Adrenal gland (tissue), 12 donors: ENCODE data around the gene TMEM41B. TPM values are rescaled to one million over a fixed set of nuclear protein-coding genes. Genes with fewer than 3 reads are reported as not detected.

Source experiments
- DNase-seq, 7 donors: peaks; one replicate each; pipeline ENCODE4 v3.0.0-alpha.2; 2019 to 2020
- H3K27ac ChIP-seq, 5 donors: fragments of 200-600 bp; sonication (generic) in 4 of 5; 1 replicate in 3 of 5; 2 replicates in 2 of 5; pipeline versions ENCODE4 v1.5.1 to v1.8.0; 2016 to 2020; ENCODE audit warnings: mild to moderate bottlenecking in 1 of 5
- H3K27me3 ChIP-seq: fragments of 200-600 bp; 2 replicates; pipeline ENCODE4 v1.8.0; 2021
- H3K36me3 ChIP-seq, 2 donors: fragments of 200-600 bp; replicated peaks in 1 of 2; 1 replicate in 1 of 2; 2 replicates in 1 of 2; pipeline versions ENCODE4 v1.5.1 to v1.8.0; 2018 to 2022
- H3K4me1 ChIP-seq, 2 donors: fragments of 200-600 bp; replicated peaks in 1 of 2; 1 replicate in 1 of 2; 2 replicates in 1 of 2; pipeline versions ENCODE4 v1.5.1 to v1.8.0; 2018 to 2021
- H3K4me3 ChIP-seq, 4 donors: fragments of 200-600 bp; sonication (generic) in 3 of 4; one replicate each; pipeline ENCODE4 v1.5.1; 2016 to 2018
- H3K9me3 ChIP-seq, 3 donors: fragments of 200-600 bp; sonication (generic) in 1 of 3; replicated peaks in 1 of 3; 1 replicate in 2 of 3; 2 replicates in 1 of 3; pipeline versions ENCODE4 v1.5.1 to v1.8.0; 2016 to 2021
- CTCF ChIP-seq, 6 experiments: fragments of 450-650 bp in 4 of 6; fragments of 200-600 bp in 2 of 6; sonication (generic) in 1 of 6; IDR thresholded peaks; 1 replicate in 5 of 6; 2 replicates in 1 of 6; pipeline versions ENCODE4 v1.5.1 to v1.8.0; 2016 to 2021; ENCODE audit warnings: antibody characterized with exemption in 6 of 6, mild to moderate bottlenecking in 2 of 6, moderate library complexity in 1 of 6
- POLR2A ChIP-seq, 2 donors: fragments of 450-650 bp; IDR thresholded peaks; one replicate each; pipeline ENCODE4 v1.6.1; 2017; ENCODE audit warnings: antibody characterized with exemption in 2 of 2, mild to moderate bottlenecking in 2 of 2, moderate library complexity in 1 of 2
- WGBS, 4 donors: extraction: QIAGEN DNeasy Blood & Tissue Kit in 2 of 4; methylation state at CpG; one replicate each; pipeline versions ENCODE4 v1.1.5 to v1.1.7; 2013 to 2017; 5-methylcytosine and 5-hydroxymethylcytosine counted together
- intact Hi-C, 2 donors: fragments of 100-400 bp; cut with DNase I; formaldehyde crosslinking; loops; one replicate each; pipeline versions ENCODE4 v1.14.1 to v1.15.0; 2022 to 2023
- polyA plus RNA-seq, 3 donors: library from polyadenylated mRNA; stranded (reverse); fragments of 200-250 nt in 2 of 3; fragments of 350-450 nt in 1 of 3; fragmentation: Illumina TruSeq in 1 of 3; extraction: RNeasy Lipid Tissue Mini Kit (QIAGEN cat#74804) in 1 of 3; gene quantifications; one replicate each; pipeline ENCODE4 v1.2.3, GENCODE V29; 2013 to 2014
- small RNA-seq, 2 donors: library from RNA; depleted of rRNA; stranded (forward); fragments of <200 nt; gene quantifications; one replicate each; pipeline ENCODE3, GENCODE V24; 2016
- total RNA-seq, 9 donors: library from RNA; depleted of rRNA in 4 of 9; stranded (reverse); fragments of >200 nt in 4 of 9; fragments of 120-200 nt in 1 of 9; fragmentation: NEBNext Ultra II Directional in 1 of 9; extraction: Animal tissue kit (Norgen Biotek cat#: 25700) in 1 of 9; gene quantifications; one replicate each; pipeline versions ENCODE4 v1.1.0 to v1.2.4, GENCODE V29; 2013 to 2023
- donor health status: healthy with polysubstance abuse.
- donor health status: Bipolar disorder and iron deficiency.
- donor health status: DM: yes; HTN: yes; CAD: no.
- donor health status: DM: no; HTN: no; CAD: no.
- donor health status: DM: no; HTN: no; CAD: no.
- donor health status: DM: yes; HTN: yes; CAD: no.

TMEM41B gene
- total and polyA plus RNA-seq, 12 donors, result 17.6 to 58.8 (median 27.7) TPM

GRCh38 chr11:9231848-9232177 is 82.6 kb downstream of the TMEM41B start:
- H3K4me1 ChIP-seq, result peaks cover 4 to 24% of the 10 kb centered on the region in 2 donors
- no peak for TF ChIP-seq POLR2A (IDR thresholded peaks at IDR 0.05)
- no peak for TF ChIP-seq CTCF (IDR thresholded peaks at IDR 0.05)
- H3K27ac ChIP-seq, result peak overlapping the region; percentile 11 to 79 (median 72)
- no peaks in the 10 kb centered on the region for H3K27me3 ChIP-seq
- no peaks in the 10 kb centered on the region for H3K9me3 ChIP-seq
- intact Hi-C loops, result no loop called here
- H3K4me3 ChIP-seq, result peak overlapping the region in 2 of 4 donors; percentile 0 to 37
- peak in 3 of 7 donors; percentile 22 to 46 (median 26) for DNase-seq
- 0% methylated on average over 1 of the region's 1 CpG for WGBS, 4 donors
- H3K36me3 ChIP-seq, result no peaks in the 10 kb centered on the region

Small RNA genes within 50 kb of the gene (small RNA-seq; reads per million reads assigned to genes)
- 0 reads per million in 2 donors for gene RF00017

Other genes with a start within 250 kb of the TMEM41B start
- 10 to 100 TPM in 2 of 9 donors, 1 to 10 TPM in 7; 1.9 to 47.6 (median 4.9) TPM for gene SCUBE2, start 223.0 kb downstream of the TMEM41B start, total RNA-seq
- gene SCUBE2, start 223.0 kb downstream of the TMEM41B start, polyA plus RNA-seq, result 1 to 10 TPM; 2.3 to 3.8 (median 3.7) TPM
- gene DENND5A, start 49.2 kb downstream of the TMEM41B start, total RNA-seq, result 10 to 100 TPM; 32.9 to 75.4 (median 63.9) TPM
- 10 to 100 TPM; 26.8 to 68.0 (median 33.5) TPM for gene DENND5A, start 49.2 kb downstream of the TMEM41B start, polyA plus RNA-seq
- gene IPO7, start 70.1 kb upstream of the TMEM41B start, total RNA-seq, result 100 to 1,000 TPM in 2 of 9 donors, 10 to 100 TPM in 7; 39.5 to 125 (median 78.2) TPM
- gene IPO7, start 70.1 kb upstream of the TMEM41B start, polyA plus RNA-seq, result 100 to 1,000 TPM in 1 of 3 donors, 10 to 100 TPM in 2; 16.5 to 132 (median 33.4) TPM
- 10 to 100 TPM in 7 of 9 donors, 1 to 10 TPM in 2; 8.3 to 29.8 (median 18.2) TPM for gene ZNF143, start 146.4 kb upstream of the TMEM41B start, total RNA-seq
- 10 to 100 TPM in 1 of 3 donors, 1 to 10 TPM in 2; 6.8 to 23.1 (median 7.4) TPM for gene ZNF143, start 146.4 kb upstream of the TMEM41B start, polyA plus RNA-seq